ENCODE measurements around the gene LRRC32. TPM values are rescaled to one million over a fixed set of nuclear protein-coding genes. Genes with fewer than 3 reads are reported as not detected.

LRRC32 gene
- total RNA-seq, 1 donor from 2014 or later = 24.4 TPM

GRCh38 chr11:76692956-76693355, 22.4 kb upstream of the LRRC32 start:
- no peak overlapping the region for H3K4me3 ChIP-seq (ENCODE audit: insufficient read depth, low read depth, low read length)
- no peak overlapping the region for H3K27ac ChIP-seq (ENCODE audit: low read depth, low read length)
- H3K79me2 ChIP-seq (ENCODE audit: insufficient read depth, low read length) = no peaks in the 10 kb centered on the region
- H3K4me1 Mint-ChIP-seq (ENCODE audit: low read depth, unreplicated experiment) = peaks cover 7% of the 10 kb centered on the region
- TF ChIP-seq CTCF (IDR thresholded peaks at IDR 0.05; ENCODE audit: insufficient read depth, low read depth, low read length) (no peak), EZH2 (IDR thresholded peaks at IDR 0.05; ENCODE audit: insufficient read depth, low read length) (no peak)
- H3K4me1 ChIP-seq (ENCODE audit: insufficient read depth, low read length) = peaks cover 10% of the 10 kb centered on the region
- no peaks in the 10 kb centered on the region for H3K36me3 Mint-ChIP-seq (ENCODE audit: low read depth, unreplicated experiment)
- no peak overlapping the region for H3K4me2 ChIP-seq (ENCODE audit: low read length)
- H3K27me3 Mint-ChIP-seq (ENCODE audit: low read depth, unreplicated experiment) = peaks cover 42% of the 10 kb centered on the region
- H3K9me3 ChIP-seq (ENCODE audit: insufficient read depth, low read depth, low read length) = no peaks in the 10 kb centered on the region
- no peak overlapping the region for H3K4me3 Mint-ChIP-seq (ENCODE audit: unreplicated experiment)
- no peaks in the 10 kb centered on the region for H3K36me3 ChIP-seq (ENCODE audit: insufficient read depth, low read length)
- FAIRE-seq (no peak), DNase-seq (ENCODE audit: low read depth) (no peak)
- H3K27me3 ChIP-seq (ENCODE audit: insufficient read depth, low read length) = no peaks in the 10 kb centered on the region
- peaks cover 5% of the 10 kb centered on the region for H3K9me3 Mint-ChIP-seq (ENCODE audit: unreplicated experiment)
- H4K20me1 ChIP-seq (ENCODE audit: insufficient read depth, low read length) = no peaks in the 10 kb centered on the region
- no peak overlapping the region for H2AFZ ChIP-seq (ENCODE audit: low read depth, low read length)
- H3K27ac Mint-ChIP-seq (ENCODE audit: unreplicated experiment) = no peak overlapping the region
- H3K9ac ChIP-seq (ENCODE audit: low read length) = no peak overlapping the region

GRCh38 chr11:76691655-76692054, 21.1 kb upstream of the LRRC32 start:
- Mint-ChIP-seq H3K9me3 (ENCODE audit: unreplicated experiment) (peaks cover 5% of the 10 kb centered on the region), H3K4me3 (ENCODE audit: unreplicated experiment) (no peak overlapping the region), H3K27ac (ENCODE audit: unreplicated experiment) (peak overlapping the region; percentile 53), H3K27me3 (ENCODE audit: low read depth, unreplicated experiment) (peaks cover 54% of the 10 kb centered on the region), H3K4me1 (ENCODE audit: low read depth, unreplicated experiment) (peaks cover 7% of the 10 kb centered on the region), H3K36me3 (ENCODE audit: low read depth, unreplicated experiment) (no peaks in the 10 kb centered on the region)
- Histone ChIP-seq H2AFZ (ENCODE audit: low read depth, low read length) (no peak overlapping the region), H3K4me3 (ENCODE audit: insufficient read depth, low read depth, low read length) (no peak overlapping the region), H3K27me3 (ENCODE audit: insufficient read depth, low read length) (no peaks in the 10 kb centered on the region), H4K20me1 (ENCODE audit: insufficient read depth, low read length) (no peaks in the 10 kb centered on the region), H3K27ac (ENCODE audit: low read depth, low read length) (no peak overlapping the region), H3K4me2 (ENCODE audit: low read length) (no peak overlapping the region), H3K79me2 (ENCODE audit: insufficient read depth, low read length) (no peaks in the 10 kb centered on the region), H3K36me3 (ENCODE audit: insufficient read depth, low read length) (no peaks in the 10 kb centered on the region), H3K9ac (ENCODE audit: low read length) (no peak overlapping the region), H3K9me3 (ENCODE audit: insufficient read depth, low read depth, low read length) (no peaks in the 10 kb centered on the region), H3K4me1 (ENCODE audit: insufficient read depth, low read length) (peaks cover 10% of the 10 kb centered on the region)
- no peak for TF ChIP-seq EZH2 (IDR thresholded peaks at IDR 0.05; ENCODE audit: insufficient read depth, low read length)
- no peak for TF ChIP-seq CTCF (IDR thresholded peaks at IDR 0.05; ENCODE audit: insufficient read depth, low read depth, low read length)
- FAIRE-seq = no peak
- no peak for DNase-seq (ENCODE audit: low read depth)

GRCh38 chr11:76690736-76691135, 20.2 kb upstream of the LRRC32 start:
- Histone ChIP-seq H3K27ac (ENCODE audit: low read depth, low read length) (no peak overlapping the region), H3K27me3 (ENCODE audit: insufficient read depth, low read length) (no peaks in the 10 kb centered on the region), H3K79me2 (ENCODE audit: insufficient read depth, low read length) (no peaks in the 10 kb centered on the region), H3K9me3 (ENCODE audit: insufficient read depth, low read depth, low read length) (no peaks in the 10 kb centered on the region), H2AFZ (ENCODE audit: low read depth, low read length) (no peak overlapping the region), H3K4me2 (ENCODE audit: low read length) (no peak overlapping the region), H4K20me1 (ENCODE audit: insufficient read depth, low read length) (no peaks in the 10 kb centered on the region), H3K36me3 (ENCODE audit: insufficient read depth, low read length) (no peaks in the 10 kb centered on the region), H3K4me1 (ENCODE audit: insufficient read depth, low read length) (peaks cover 10% of the 10 kb centered on the region), H3K9ac (ENCODE audit: low read length) (no peak overlapping the region), H3K4me3 (ENCODE audit: insufficient read depth, low read depth, low read length) (no peak overlapping the region)
- H3K27ac Mint-ChIP-seq (ENCODE audit: unreplicated experiment) = no peak overlapping the region
- DNase-seq (ENCODE audit: low read depth) = no peak
- H3K9me3 Mint-ChIP-seq (ENCODE audit: unreplicated experiment) = peaks cover 5% of the 10 kb centered on the region
- peaks cover 7% of the 10 kb centered on the region for H3K4me1 Mint-ChIP-seq (ENCODE audit: low read depth, unreplicated experiment)
- no peaks in the 10 kb centered on the region for H3K36me3 Mint-ChIP-seq (ENCODE audit: low read depth, unreplicated experiment)
- H3K4me3 Mint-ChIP-seq (ENCODE audit: unreplicated experiment) = no peak overlapping the region
- FAIRE-seq = no peak
- H3K27me3 Mint-ChIP-seq (ENCODE audit: low read depth, unreplicated experiment) = peaks cover 58% of the 10 kb centered on the region
- TF ChIP-seq CTCF (IDR thresholded peaks at IDR 0.05; ENCODE audit: insufficient read depth, low read depth, low read length) = no peak

Measured in astrocyte (in vitro differentiated cells and primary cell).